B cell (primary cell): ENCODE data around the gene GNE.
"Not testable (repeated sequence)": the region's sequence is repeated elsewhere in the genome, so short reads cannot be mapped to it uniquely, and the experiment has no call there.

Source experiments
- EZH2 ChIP-seq: IDR thresholded peaks from 2 replicates; pipeline ENCODE4 v1.6.1; 2012; ENCODE audit warnings: borderline replicate concordance, low read depth, mild to moderate bottlenecking, moderate library complexity, low read length; ENCODE audit not compliant: insufficient read depth, poor library complexity, severe bottlenecking
- TF ChIP-seq, protein P1 (sequence below): fragments of 200-600 bp; IDR thresholded peaks from one replicate; pipeline ENCODE4 v1.8.0; 2022; ENCODE audit warnings: antibody characterized with exemption, mild to moderate bottlenecking

DNA sequence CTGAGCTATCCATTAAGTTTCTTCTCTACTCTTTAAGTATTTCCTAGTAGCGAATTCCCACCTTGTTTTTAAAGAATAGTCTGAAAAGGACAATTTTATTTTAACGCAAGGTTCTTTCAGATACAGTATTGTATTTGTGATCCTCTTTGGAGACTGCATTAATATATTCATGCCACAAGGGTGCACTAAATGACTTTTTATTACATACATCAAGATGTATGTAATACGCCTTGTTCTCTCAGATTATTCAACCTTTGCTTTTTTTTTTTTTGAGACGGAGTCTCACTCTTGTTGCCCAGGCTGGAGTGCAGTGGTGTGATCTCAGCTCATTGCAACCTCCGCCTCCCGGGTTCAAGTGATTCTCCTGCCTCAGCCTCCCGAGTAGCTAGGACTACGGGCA, 10.2 kb downstream of the GNE start:
- TF ChIP-seq, protein P1, sequence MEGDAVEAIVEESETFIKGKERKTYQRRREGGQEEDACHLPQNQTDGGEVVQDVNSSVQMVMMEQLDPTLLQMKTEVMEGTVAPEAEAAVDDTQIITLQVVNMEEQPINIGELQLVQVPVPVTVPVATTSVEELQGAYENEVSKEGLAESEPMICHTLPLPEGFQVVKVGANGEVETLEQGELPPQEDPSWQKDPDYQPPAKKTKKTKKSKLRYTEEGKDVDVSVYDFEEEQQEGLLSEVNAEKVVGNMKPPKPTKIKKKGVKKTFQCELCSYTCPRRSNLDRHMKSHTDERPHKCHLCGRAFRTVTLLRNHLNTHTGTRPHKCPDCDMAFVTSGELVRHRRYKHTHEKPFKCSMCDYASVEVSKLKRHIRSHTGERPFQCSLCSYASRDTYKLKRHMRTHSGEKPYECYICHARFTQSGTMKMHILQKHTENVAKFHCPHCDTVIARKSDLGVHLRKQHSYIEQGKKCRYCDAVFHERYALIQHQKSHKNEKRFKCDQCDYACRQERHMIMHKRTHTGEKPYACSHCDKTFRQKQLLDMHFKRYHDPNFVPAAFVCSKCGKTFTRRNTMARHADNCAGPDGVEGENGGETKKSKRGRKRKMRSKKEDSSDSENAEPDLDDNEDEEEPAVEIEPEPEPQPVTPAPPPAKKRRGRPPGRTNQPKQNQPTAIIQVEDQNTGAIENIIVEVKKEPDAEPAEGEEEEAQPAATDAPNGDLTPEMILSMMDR, result peak; percentile 56
- TF ChIP-seq EZH2, result not testable (repeated sequence)
